ENCODE results near the gene SOST. TPM values are rescaled to one million over a fixed set of nuclear protein-coding genes. Genes with fewer than 3 reads are reported as not detected.

Gene SOST
- total and polyA plus RNA-seq, 4 donors, result 0.02 to 0.04 TPM; not detected in 2

- Histone ChIP-seq H3K4me1 (ENCODE audit: control insufficient read depth in 5 of 5, insufficient read depth in 5 of 5, low read length in 5 of 5) (peaks cover 0 to 1% (median 0%) of the 10 kb centered on the region in 5 donors), H3K9ac (ENCODE audit: insufficient read depth in 1 of 2, low read length in 2 of 2) (peak overlapping the region; percentile 63 to 78), H3K27ac (ENCODE audit: low read depth in 1 of 2, low read length in 1 of 2) (peak overlapping the region; percentile 97 to 98), H3K4me3 (peak overlapping the region; percentile 59), H3K27me3 (ENCODE audit: control insufficient read depth in 3 of 3, insufficient read depth in 3 of 3, low read length in 2 of 3) (no peaks in the 10 kb centered on the region), H3K9me3 (ENCODE audit: control insufficient read depth in 4 of 4, insufficient read depth in 3 of 4, low read length in 3 of 4) (no peaks in the 10 kb centered on the region), H3K36me3 (ENCODE audit: control insufficient read depth in 4 of 4, insufficient read depth in 4 of 4, low read length in 4 of 4) (no peaks in the 10 kb centered on the region)
- TF ChIP-seq CTCF (IDR thresholded peaks at IDR 0.05; ENCODE audit: control extremely low read depth, extremely low read depth), result no peak
- WGBS, 2 donors, result 0 to 1% methylated on average over 55 to 64 of the region's 64 CpGs
- peak; percentile 88 to 89 (median 89) for DNase-seq
- ATAC-seq (ENCODE audit: insufficient read depth, low FRiP score), result peak; percentile 95
Measured at GRCh38 chr17:43720311-43721060, 38.1 kb downstream of the SOST start.

DNA sequence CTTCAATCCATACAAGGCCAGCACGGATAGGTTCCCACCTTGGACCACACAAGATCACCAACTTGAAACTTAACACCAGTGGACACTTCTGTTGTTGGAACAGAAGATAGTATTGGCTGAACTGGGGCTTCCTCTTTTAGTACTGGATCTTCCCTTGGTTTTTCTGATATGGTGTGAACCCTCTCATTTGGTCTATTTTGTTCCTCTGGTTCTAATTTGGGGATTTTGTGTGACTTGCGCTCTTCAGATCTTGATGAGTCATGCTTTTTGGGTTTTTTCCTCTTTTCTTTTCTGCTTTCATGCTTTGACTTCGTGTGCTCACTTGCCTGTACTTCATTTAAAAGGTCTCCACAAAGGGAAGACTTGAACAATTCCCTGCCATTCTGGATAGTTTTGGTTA lies 39.0 kb downstream of the SOST start:
- Histone ChIP-seq H3K27me3 (ENCODE audit: control insufficient read depth in 3 of 3, insufficient read depth in 3 of 3, low read length in 2 of 3) (no peaks in the 10 kb centered on the region), H3K27ac (ENCODE audit: low read depth in 1 of 2, low read length in 1 of 2) (no peak overlapping the region), H3K9me3 (ENCODE audit: control insufficient read depth in 4 of 4, insufficient read depth in 3 of 4, low read length in 3 of 4) (no peaks in the 10 kb centered on the region), H3K9ac (ENCODE audit: insufficient read depth in 1 of 2, low read length in 2 of 2) (no peak overlapping the region), H3K4me3 (no peak overlapping the region), H3K36me3 (ENCODE audit: control insufficient read depth in 4 of 4, insufficient read depth in 4 of 4, low read length in 4 of 4) (no peaks in the 10 kb centered on the region), H3K4me1 (ENCODE audit: control insufficient read depth in 5 of 5, insufficient read depth in 5 of 5, low read length in 5 of 5) (peaks cover 0 to 1% (median 0%) of the 10 kb centered on the region in 5 donors)
- 59 to 74% methylated on average over 3 of the region's 3 CpGs for whole genome bisulfite sequencing, 2 donors
- DNase-seq (no peak), ATAC-seq (ENCODE audit: insufficient read depth, low FRiP score) (no peak)
- no peak for TF ChIP-seq CTCF (IDR thresholded peaks at IDR 0.05; ENCODE audit: control extremely low read depth, extremely low read depth)

- Histone ChIP-seq H3K27me3 (ENCODE audit: control insufficient read depth in 3 of 3, insufficient read depth in 3 of 3, low read length in 2 of 3) (peaks cover 0 to 2% (median 0%) of the 10 kb centered on the region in 3 donors), H3K36me3 (ENCODE audit: control insufficient read depth in 4 of 4, insufficient read depth in 4 of 4, low read length in 4 of 4) (no peaks in the 10 kb centered on the region), H3K9ac (ENCODE audit: insufficient read depth in 1 of 2, low read length in 2 of 2) (no peak overlapping the region), H3K27ac (ENCODE audit: low read depth in 1 of 2, low read length in 1 of 2) (no peak overlapping the region), H3K9me3 (ENCODE audit: control insufficient read depth in 4 of 4, insufficient read depth in 3 of 4, low read length in 3 of 4) (no peaks in the 10 kb centered on the region), H3K4me1 (ENCODE audit: control insufficient read depth in 5 of 5, insufficient read depth in 5 of 5, low read length in 5 of 5) (peaks cover 0 to 8% (median 0%) of the 10 kb centered on the region in 5 donors), H3K4me3 (no peak overlapping the region)
- TF ChIP-seq CTCF (IDR thresholded peaks at IDR 0.05; ENCODE audit: control extremely low read depth, extremely low read depth), result no peak
- WGBS, 2 donors, result 83 to 90% methylated on average over 5 of the region's 5 CpGs
- ATAC-seq (ENCODE audit: insufficient read depth, low FRiP score), result no peak
- no peak for DNase-seq
Measured at GRCh38 chr17:43718544-43718943, 40.0 kb downstream of the SOST start.
